ENCODE data around the gene PRKAG2. TPM values are rescaled to one million over a fixed set of nuclear protein-coding genes. Genes with fewer than 3 reads are reported as not detected.

Gene PRKAG2
- total and polyA plus RNA-seq, 2 experiments from 2014 or later = 17.0 to 19.5 TPM

- H4K20me1 ChIP-seq (ENCODE audit: insufficient read depth) = no peaks in the 10 kb centered on the region
- H3F3A ChIP-seq (ENCODE audit: insufficient read depth) = no peaks in the 10 kb centered on the region
- no peaks in the 10 kb centered on the region for H3K9me2 ChIP-seq (ENCODE audit: insufficient read depth)
- H3K4me3 ChIP-seq = no peak overlapping the region
- no peak overlapping the region for H3K4me2 ChIP-seq (ENCODE audit: unreplicated experiment)
- no peak for DNase-seq
- no peaks in the 10 kb centered on the region for H3K79me2 ChIP-seq (ENCODE audit: insufficient read depth)
- H3K9me3 ChIP-seq (ENCODE audit: low read depth) = no peaks in the 10 kb centered on the region
- no peak overlapping the region for H3K9ac ChIP-seq
- no peaks in the 10 kb centered on the region for H3K36me3 ChIP-seq (ENCODE audit: low read depth)
- TF ChIP-seq EZH2 (IDR thresholded peaks at IDR 0.05; ENCODE audit: insufficient read depth, poor library complexity, severe bottlenecking) (no peak), EZH2phosphoT487 (IDR thresholded peaks at IDR 0.05; ENCODE audit: insufficient read depth, low read depth) (no peak)
- in situ Hi-C loops (cut with MboI) = loop anchor here (10.0 to 25.0 kb wide), 2 partner anchors 309 to 401 kb away; no protein-coding TSS in a partner anchor
- H3K27ac ChIP-seq = no peak overlapping the region
- no peak overlapping the region for H2AFZ ChIP-seq
- 61 to 66% methylated on average over 13 of the region's 13 CpGs for WGBS, 2 experiments (ENCODE audit: low coverage in 1 of 2, low lambda C conversion rate in 2 of 2, missing lambda C conversion rate in 2 of 2)
- peaks cover 11% of the 10 kb centered on the region for H3K27me3 ChIP-seq (replicated peaks; ENCODE audit: insufficient read depth)
- H3K4me1 ChIP-seq (ENCODE audit: insufficient read depth) = no peaks in the 10 kb centered on the region
These were observed 113.4 kb downstream of the PRKAG2 start for GRCh38 chr7:151763420-151763984.

- no peak for DNase-seq
- Histone ChIP-seq H3K9me2 (ENCODE audit: insufficient read depth) (no peaks in the 10 kb centered on the region), H3K4me1 (ENCODE audit: insufficient read depth) (no peaks in the 10 kb centered on the region), H3K4me2 (ENCODE audit: unreplicated experiment) (no peak overlapping the region), H3K36me3 (ENCODE audit: low read depth) (no peaks in the 10 kb centered on the region), H3K9me3 (ENCODE audit: low read depth) (no peaks in the 10 kb centered on the region), H3F3A (ENCODE audit: insufficient read depth) (no peaks in the 10 kb centered on the region), H3K79me2 (ENCODE audit: insufficient read depth) (no peaks in the 10 kb centered on the region), H3K4me3 (no peak overlapping the region), H3K9ac (no peak overlapping the region), H3K27ac (no peak overlapping the region), H3K27me3 (replicated peaks; ENCODE audit: insufficient read depth) (peaks cover 4% of the 10 kb centered on the region), H4K20me1 (ENCODE audit: insufficient read depth) (no peaks in the 10 kb centered on the region), H2AFZ (no peak overlapping the region)
- 67 to 68% methylated on average over 18 of the region's 18 CpGs for WGBS, 2 experiments (ENCODE audit: low coverage in 1 of 2, low lambda C conversion rate in 2 of 2, missing lambda C conversion rate in 2 of 2)
- in situ Hi-C loops (cut with MboI) = loop anchor here (10.0 to 25.0 kb wide), 2 partner anchors 308 to 400 kb away; no protein-coding TSS in a partner anchor
- TF ChIP-seq EZH2phosphoT487 (IDR thresholded peaks at IDR 0.05; ENCODE audit: insufficient read depth, low read depth) (no peak), EZH2 (IDR thresholded peaks at IDR 0.05; ENCODE audit: insufficient read depth, poor library complexity, severe bottlenecking) (no peak)
These were observed 114.2 kb downstream of the PRKAG2 start for GRCh38 chr7:151762583-151763245.

- TF ChIP-seq EZH2phosphoT487 (IDR thresholded peaks at IDR 0.05; ENCODE audit: insufficient read depth, low read depth) (no peak), EZH2 (IDR thresholded peaks at IDR 0.05; ENCODE audit: insufficient read depth, poor library complexity, severe bottlenecking) (no peak)
- Histone ChIP-seq H3K9me3 (ENCODE audit: low read depth) (no peaks in the 10 kb centered on the region), H3F3A (ENCODE audit: insufficient read depth) (no peaks in the 10 kb centered on the region; the same call in 1 of the 2 replicates), H3K4me1 (ENCODE audit: insufficient read depth) (peaks cover 7% of the 10 kb centered on the region), H3K36me3 (ENCODE audit: low read depth) (no peaks in the 10 kb centered on the region), H4K20me1 (ENCODE audit: insufficient read depth) (no peaks in the 10 kb centered on the region), H3K4me3 (no peak overlapping the region), H3K9me2 (ENCODE audit: insufficient read depth) (no peaks in the 10 kb centered on the region), H3K27ac (no peak overlapping the region), H3K27me3 (replicated peaks; ENCODE audit: insufficient read depth) (peaks cover 3% of the 10 kb centered on the region), H3K4me2 (ENCODE audit: unreplicated experiment) (no peak overlapping the region), H2AFZ (no peak overlapping the region), H3K79me2 (ENCODE audit: insufficient read depth) (no peaks in the 10 kb centered on the region), H3K9ac (no peak overlapping the region)
- no peak for DNase-seq
- in situ Hi-C loops (cut with MboI) = loop anchor here (10.0 to 25.0 kb wide), 2 partner anchors 307 to 400 kb away; no protein-coding TSS in a partner anchor
- 83 to 84% methylated on average over 9 of the region's 9 CpGs for WGBS, 2 experiments (ENCODE audit: low coverage in 1 of 2, low lambda C conversion rate in 2 of 2, missing lambda C conversion rate in 2 of 2)
These were observed 115.0 kb downstream of the PRKAG2 start for GRCh38 chr7:151761957-151762356.

- peaks cover 3% of the 10 kb centered on the region for H3K27me3 ChIP-seq (replicated peaks; ENCODE audit: insufficient read depth)
- no peaks in the 10 kb centered on the region for H3K9me2 ChIP-seq (ENCODE audit: insufficient read depth)
- TF ChIP-seq EZH2phosphoT487 (IDR thresholded peaks at IDR 0.05; ENCODE audit: insufficient read depth, low read depth) (no peak), EZH2 (IDR thresholded peaks at IDR 0.05; ENCODE audit: insufficient read depth, poor library complexity, severe bottlenecking) (no peak)
- no peaks in the 10 kb centered on the region; the same call in 1 of the 2 replicates for H3F3A ChIP-seq (ENCODE audit: insufficient read depth)
- DNase-seq = no peak
- no peaks in the 10 kb centered on the region for H3K79me2 ChIP-seq (ENCODE audit: insufficient read depth)
- no peak overlapping the region for H2AFZ ChIP-seq
- no peak overlapping the region for H3K9ac ChIP-seq
- in situ Hi-C loops (cut with MboI) = loop anchor here (10.0 to 25.0 kb wide), 2 partner anchors 306 to 399 kb away; no protein-coding TSS in a partner anchor
- H3K4me2 ChIP-seq (ENCODE audit: unreplicated experiment) = no peak overlapping the region
- H3K4me3 ChIP-seq = no peak overlapping the region
- no peak overlapping the region for H3K27ac ChIP-seq
- H3K4me1 ChIP-seq (ENCODE audit: insufficient read depth) = peaks cover 10% of the 10 kb centered on the region
- H3K36me3 ChIP-seq (ENCODE audit: low read depth) = no peaks in the 10 kb centered on the region
- H3K9me3 ChIP-seq (ENCODE audit: low read depth) = no peaks in the 10 kb centered on the region
- 84 to 86% methylated on average over 3 of the region's 3 CpGs for WGBS, 2 experiments (ENCODE audit: low coverage in 1 of 2, low lambda C conversion rate in 2 of 2, missing lambda C conversion rate in 2 of 2)
- no peaks in the 10 kb centered on the region for H4K20me1 ChIP-seq (ENCODE audit: insufficient read depth)
These were observed 115.7 kb downstream of the PRKAG2 start for GRCh38 chr7:151761231-151761630.
